Activated T-helper 1 cell treated with anti-CD3 and anti-CD28 coated beads, Interleukin-12 subunit alpha, Interleukin-12 subunit beta, Interleukin-2, Interleukin-4 antibody, amounts not matched to agents 30 ng/mL and 10 ng/mL and 1 ng/mL, durations not matched to agents 14 hours and 24 hours and 36 hours (primary cell): ENCODE results near the gene NKX1-1. TPM values are rescaled to one million over a fixed set of nuclear protein-coding genes. Genes with fewer than 3 reads are reported as not detected.
"Not testable (repeated sequence)": the region's sequence is repeated elsewhere in the genome, so short reads cannot be mapped to it uniquely, and the experiment has no call there.

ENCODE experiments used
- DNase-seq: peaks from one replicate; pipeline ENCODE4 v3.0.0; 2021; ENCODE audit warnings: low spot score
- H3K27ac Mint-ChIP-seq: one replicate; pipeline ENCODE4 v1.8.0; 2021; ENCODE audit warnings: mild to moderate bottlenecking, mixed read lengths
- H3K27me3 Mint-ChIP-seq: one replicate; pipeline ENCODE4 v1.8.0; 2022; ENCODE audit warnings: mild to moderate bottlenecking, moderate library complexity, mixed read lengths; ENCODE audit not compliant: insufficient read depth
- H3K36me3 Mint-ChIP-seq: one replicate; pipeline ENCODE4 v1.8.0; 2021; ENCODE audit warnings: low read depth, mixed read lengths
- H3K4me1 Mint-ChIP-seq: one replicate; pipeline ENCODE4 v1.8.0; 2021; ENCODE audit warnings: low read depth, mixed read lengths
- H3K4me3 Mint-ChIP-seq: one replicate; pipeline ENCODE4 v1.8.0; 2021; ENCODE audit warnings: mild to moderate bottlenecking, moderate library complexity, mixed read lengths
- H3K9me3 Mint-ChIP-seq: one replicate; pipeline ENCODE4 v1.8.0; 2021; ENCODE audit warnings: mixed read lengths
- intact Hi-C: fragments of 100-400 bp; cut with micrococcal nuclease; formaldehyde crosslinking; loops from one replicate; pipeline ENCODE4 v1.15.1; 2024
- total RNA-seq: library from RNA; stranded (reverse); gene quantifications from 2 replicates; pipeline ENCODE4 v1.2.3, GENCODE V29; 2022

The NKX1-1 gene
- total RNA-seq, 1 donor from 2014 or later, result not detected

- no peak for DNase-seq
Measured at GRCh38 chr4:1398681-1399507, 7.3 kb downstream of the NKX1-1 start.

GRCh38 chr4:1396806-1397455 is 9.3 kb downstream of the NKX1-1 start:
- Mint-ChIP-seq H3K27me3 (peaks cover 5% of the 10 kb centered on the region), H3K4me3 (no peak overlapping the region), H3K27ac (no peak overlapping the region), H3K4me1 (no peaks in the 10 kb centered on the region), H3K9me3 (peaks cover 12% of the 10 kb centered on the region), H3K36me3 (peaks cover 8% of the 10 kb centered on the region)
- intact Hi-C loops, result no loop called here
- DNase-seq, result no peak

More at GRCh38 chr4:1398681-1399507, 7.3 kb downstream of the NKX1-1 start:
- Mint-ChIP-seq H3K36me3 (peaks cover 4% of the 10 kb centered on the region), H3K27ac (no peak overlapping the region), H3K27me3 (peaks cover 9% of the 10 kb centered on the region), H3K4me3 (no peak overlapping the region), H3K4me1 (no peaks in the 10 kb centered on the region), H3K9me3 (peaks cover 12% of the 10 kb centered on the region)
- intact Hi-C loops, result no loop called here

- H3K36me3 Mint-ChIP-seq, result peaks cover 8% of the 10 kb centered on the region
- H3K9me3 Mint-ChIP-seq, result peaks cover 12% of the 10 kb centered on the region
- H3K4me3 Mint-ChIP-seq, result no peak overlapping the region
- H3K27me3 Mint-ChIP-seq, result peaks cover 2% of the 10 kb centered on the region
- no peak for DNase-seq
- no peak overlapping the region for H3K27ac Mint-ChIP-seq
- intact Hi-C loops, result no loop called here
- H3K4me1 Mint-ChIP-seq, result no peaks in the 10 kb centered on the region
Measured at GRCh38 chr4:1395941-1396805, 10.1 kb downstream of the NKX1-1 start.

GRCh38 chr4:1395389-1395820 is 10.8 kb downstream of the NKX1-1 start:
- peaks cover 12% of the 10 kb centered on the region for H3K9me3 Mint-ChIP-seq
- DNase-seq, H3K4me3 Mint-ChIP-seq, H3K36me3 Mint-ChIP-seq, H3K27ac Mint-ChIP-seq, H3K4me1 Mint-ChIP-seq, H3K27me3 Mint-ChIP-seq, intact Hi-C loops: not testable (repeated sequence)

GRCh38 chr4:1394554-1395388 is 11.5 kb downstream of the NKX1-1 start:
- H3K27ac Mint-ChIP-seq, H3K4me3 Mint-ChIP-seq, H3K27me3 Mint-ChIP-seq, H3K36me3 Mint-ChIP-seq, DNase-seq, H3K4me1 Mint-ChIP-seq, intact Hi-C loops: not testable (repeated sequence)
- peaks cover 16% of the 10 kb centered on the region for H3K9me3 Mint-ChIP-seq

- Mint-ChIP-seq H3K36me3 (peaks cover 11% of the 10 kb centered on the region), H3K4me1 (no peaks in the 10 kb centered on the region), H3K4me3 (no peak overlapping the region), H3K9me3 (peaks cover 15% of the 10 kb centered on the region), H3K27me3 (peaks cover 3% of the 10 kb centered on the region), H3K27ac (no peak overlapping the region)
- DNase-seq, result no peak
- intact Hi-C loops, result no loop called here
Measured at GRCh38 chr4:1393866-1394265, 12.4 kb downstream of the NKX1-1 start.

- Mint-ChIP-seq H3K9me3 (peaks cover 15% of the 10 kb centered on the region), H3K36me3 (peaks cover 15% of the 10 kb centered on the region)
- intact Hi-C loops, H3K4me1 Mint-ChIP-seq, H3K27ac Mint-ChIP-seq, DNase-seq, H3K27me3 Mint-ChIP-seq, H3K4me3 Mint-ChIP-seq: not testable (repeated sequence)
Measured at GRCh38 chr4:1393363-1393762, 12.9 kb downstream of the NKX1-1 start.

GRCh38 chr4:1385373-1386340 is 20.6 kb downstream of the NKX1-1 start:
- no peak for DNase-seq
- Mint-ChIP-seq H3K4me3 (no peak overlapping the region), H3K27me3 (peaks cover 3% of the 10 kb centered on the region), H3K9me3 (peaks cover 16% of the 10 kb centered on the region), H3K4me1 (no peaks in the 10 kb centered on the region), H3K36me3 (peaks cover 15% of the 10 kb centered on the region), H3K27ac (no peak overlapping the region)
- intact Hi-C loops, result no loop called here

- Mint-ChIP-seq H3K9me3 (peaks cover 13% of the 10 kb centered on the region), H3K4me1 (no peaks in the 10 kb centered on the region), H3K27me3 (peaks cover 2% of the 10 kb centered on the region), H3K4me3 (no peak overlapping the region), H3K27ac (no peak overlapping the region), H3K36me3 (peaks cover 15% of the 10 kb centered on the region)
- intact Hi-C loops, result no loop called here
- DNase-seq, result no peak
Measured at GRCh38 chr4:1384675-1385372, 21.4 kb downstream of the NKX1-1 start.

- H3K27me3 Mint-ChIP-seq, result no peaks in the 10 kb centered on the region
- intact Hi-C loops, result no loop called here
- H3K9me3 Mint-ChIP-seq, result peaks cover 12% of the 10 kb centered on the region
- no peak overlapping the region for H3K4me3 Mint-ChIP-seq
- DNase-seq, result no peak
- no peaks in the 10 kb centered on the region for H3K4me1 Mint-ChIP-seq
- no peak overlapping the region for H3K27ac Mint-ChIP-seq
- peaks cover 13% of the 10 kb centered on the region for H3K36me3 Mint-ChIP-seq
Measured at GRCh38 chr4:1383728-1384591, 22.3 kb downstream of the NKX1-1 start.
